Neuronal stem cell (in vitro differentiated cells): ENCODE measurements around the gene HELLS.
"Not testable (repeated sequence)": the region's sequence is repeated elsewhere in the genome, so short reads cannot be mapped to it uniquely, and the experiment has no call there.

ENCODE experiments used
- DNase-seq: peaks from one replicate; pipeline ENCODE4 v3.0.0-alpha.2; 2013; ENCODE audit warnings: low spot score
- H2AFZ ChIP-seq: one replicate; pipeline ENCODE4 v1.6.1; 2013; ENCODE audit warnings: mild to moderate bottlenecking, low read length, inconsistent platforms
- H2AK5ac ChIP-seq: 2 replicates; pipeline ENCODE4 v1.6.1; 2013; ENCODE audit warnings: low read depth, mild to moderate bottlenecking, inconsistent platforms, low read length, moderate library complexity, mixed read lengths
- H2BK120ac ChIP-seq: 2 replicates; pipeline ENCODE4 v1.6.1; 2013; ENCODE audit warnings: low read depth, mild to moderate bottlenecking, inconsistent platforms, low read length, moderate library complexity, mixed read lengths
- H2BK12ac ChIP-seq: one replicate; pipeline ENCODE4 v1.6.1; 2013; ENCODE audit warnings: low read length, inconsistent platforms
- H2BK15ac ChIP-seq: 2 replicates; pipeline ENCODE4 v1.6.1; 2013; ENCODE audit warnings: mild to moderate bottlenecking, low read length, inconsistent platforms, mixed read lengths
- H2BK5ac ChIP-seq: one replicate; pipeline ENCODE4 v1.6.1; 2013; ENCODE audit warnings: inconsistent platforms, mild to moderate bottlenecking, low read length, moderate library complexity
- H3K14ac ChIP-seq: one replicate; pipeline ENCODE4 v1.6.1; 2013; ENCODE audit warnings: low read length, inconsistent platforms
- H3K18ac ChIP-seq: 2 replicates; pipeline ENCODE4 v1.6.1; 2013; ENCODE audit warnings: low read length, inconsistent platforms
- H3K23ac ChIP-seq: 2 replicates; pipeline ENCODE4 v1.6.1; 2013; ENCODE audit warnings: low read depth, mild to moderate bottlenecking, mixed read lengths, low read length, inconsistent platforms; ENCODE audit not compliant: poor library complexity
- H3K27ac ChIP-seq: replicated peaks from 3 replicates; pipeline ENCODE4 v1.5.1; 2013; ENCODE audit warnings: low read length, inconsistent platforms
- H3K27me3 ChIP-seq, 3 experiments: 2 replicates each; pipeline ENCODE4 v1.6.1; 2013; ENCODE audit warnings: low read length in 3 of 3, mild to moderate bottlenecking in 2 of 3, inconsistent platforms in 1 of 3, low read depth in 1 of 3, mixed read lengths in 1 of 3, moderate library complexity in 1 of 3; ENCODE audit not compliant: control insufficient read depth in 3 of 3, insufficient read depth in 3 of 3
- H3K36me3 ChIP-seq, 2 donors: replicated peaks in 1 of 2; 2 replicates each; pipeline ENCODE4 v1.6.1; 2013; ENCODE audit warnings: low read length in 2 of 2; ENCODE audit not compliant: control insufficient read depth in 2 of 2, insufficient read depth in 2 of 2
- H3K4ac ChIP-seq: 2 replicates; pipeline ENCODE4 v1.6.1; 2013; ENCODE audit warnings: inconsistent platforms, mild to moderate bottlenecking, low read length, moderate library complexity
- H3K4me1 ChIP-seq, 2 donors: 1 replicate in 1 of 2; 2 replicates in 1 of 2; pipeline ENCODE4 v1.6.1; 2013; ENCODE audit warnings: low read length in 2 of 2, low read depth in 1 of 2; ENCODE audit not compliant: control insufficient read depth in 2 of 2, insufficient read depth in 1 of 2
- H3K4me2 ChIP-seq: one replicate; pipeline ENCODE4 v1.6.1; 2013; ENCODE audit warnings: mild to moderate bottlenecking, low read length, inconsistent platforms; ENCODE audit not compliant: insufficient read depth, poor library complexity, severe bottlenecking
- H3K4me3 ChIP-seq, 2 donors: 2 replicates each; pipeline ENCODE4 v1.5.1; 2013; ENCODE audit warnings: low read length in 2 of 2, mild to moderate bottlenecking in 2 of 2, inconsistent platforms in 1 of 2, moderate library complexity in 1 of 2
- H3K79me1 ChIP-seq: one replicate; pipeline ENCODE4 v1.6.1; 2013; ENCODE audit warnings: low read depth, mild to moderate bottlenecking, inconsistent platforms, low read length, moderate library complexity
- H3K9ac ChIP-seq: one replicate; pipeline ENCODE4 v1.6.1; 2013; ENCODE audit warnings: mild to moderate bottlenecking, low read depth, low read length, inconsistent platforms; ENCODE audit not compliant: poor library complexity
- H3K9me3 ChIP-seq, 2 donors: replicated peaks in 1 of 2; 2 replicates each; pipeline versions ENCODE3 to v1.6.1; 2013; ENCODE audit warnings: low read length in 2 of 2, mild to moderate bottlenecking in 2 of 2, inconsistent platforms in 1 of 2, low read depth in 1 of 2, mixed read lengths in 1 of 2, moderate library complexity in 1 of 2; ENCODE audit not compliant: control insufficient read depth in 2 of 2, insufficient read depth in 1 of 2
- H4K8ac ChIP-seq: one replicate; pipeline ENCODE4 v1.6.1; 2013; ENCODE audit warnings: low read depth, mild to moderate bottlenecking, inconsistent platforms, low read length, moderate library complexity
- H4K91ac ChIP-seq: one replicate; pipeline ENCODE4 v1.6.1; 2013; ENCODE audit warnings: low read length, low read depth, mild to moderate bottlenecking, inconsistent platforms; ENCODE audit not compliant: poor library complexity
- WGBS, 2 donors: extraction: QIAGEN DNeasy Blood & Tissue Kit; methylation state at CpG; one replicate each; pipeline ENCODE4 v1.1.7; 2013; ENCODE audit warnings: missing lambda C conversion rate in 2 of 2, mixed read lengths in 1 of 2; ENCODE audit not compliant: insufficient read length in 2 of 2, insufficient replicate concordance in 1 of 2; ENCODE audit errors: extremely low coverage in 2 of 2; 5-methylcytosine and 5-hydroxymethylcytosine counted together

Gene HELLS

DNA sequence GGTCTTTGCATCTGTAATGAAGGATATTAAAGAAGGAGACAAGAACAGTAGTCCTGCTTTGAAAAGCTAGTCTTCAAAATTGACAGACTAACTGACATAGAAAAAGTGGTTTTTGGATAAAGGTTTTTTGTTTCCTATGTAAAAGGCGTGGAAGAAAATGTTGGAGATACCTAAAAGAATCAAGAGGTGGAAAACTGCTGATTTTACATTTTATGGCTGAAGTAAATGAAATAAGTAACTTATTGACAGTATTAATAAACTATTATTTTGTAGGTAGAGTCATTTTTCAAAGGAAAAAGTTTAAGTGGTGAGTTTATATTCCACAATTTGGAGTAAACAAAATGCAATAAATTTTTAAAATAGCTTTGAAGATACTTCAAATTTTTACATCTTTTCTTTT is 12.6 kb upstream of the HELLS start:
- WGBS, 2 donors = 100% methylated on average over 1 of the region's 1 CpG; no CpG with 5 or more reads in 1 of the 2 donors
- Histone ChIP-seq H2BK5ac (no peak overlapping the region), H3K18ac (no peak overlapping the region), H3K27me3 (no peaks in the 10 kb centered on the region), H3K23ac (no peak overlapping the region), H3K27ac (no peak overlapping the region), H3K79me1 (no peaks in the 10 kb centered on the region), H4K8ac (no peak overlapping the region), H3K36me3 (peaks cover 0 to 17% of the 10 kb centered on the region in 2 donors), H3K4me2 (no peak overlapping the region), H3K4ac (no peak overlapping the region), H4K91ac (no peak overlapping the region), H2BK120ac (no peak overlapping the region), H3K9ac (no peak overlapping the region), H2BK15ac (no peak overlapping the region), H3K14ac (no peak overlapping the region), H3K4me3 (no peak overlapping the region), H2AK5ac (no peak overlapping the region), H3K9me3 (no peaks in the 10 kb centered on the region), H3K4me1 (no peaks in the 10 kb centered on the region), H2AFZ (no peak overlapping the region), H2BK12ac (no peak overlapping the region)
- DNase-seq = no peak

DNA sequence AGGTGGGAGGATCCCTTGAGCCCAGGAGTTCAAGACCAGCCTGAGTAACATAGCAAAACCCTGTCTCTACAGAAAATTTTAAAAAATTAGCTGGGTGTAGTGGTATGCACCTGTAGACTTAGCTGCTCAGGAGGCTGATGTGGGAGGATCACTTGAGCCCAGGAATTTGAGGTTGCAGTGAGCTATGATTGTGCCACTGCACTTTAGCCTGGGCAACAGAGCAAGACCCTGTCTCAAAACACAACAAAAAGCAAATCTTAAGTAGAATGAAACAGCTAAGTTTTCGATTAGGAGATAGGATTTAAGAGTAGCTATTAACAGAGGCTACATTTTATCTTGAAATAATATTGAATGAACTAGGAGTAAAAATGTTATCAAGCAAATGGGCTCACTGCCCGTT is 3.3 kb upstream of the HELLS start:
- H3K14ac ChIP-seq, H4K91ac ChIP-seq, H2BK15ac ChIP-seq, H3K36me3 ChIP-seq, H2AFZ ChIP-seq, H3K4me1 ChIP-seq, H3K79me1 ChIP-seq, H3K18ac ChIP-seq, H3K4me2 ChIP-seq, H3K4me3 ChIP-seq, H3K27ac ChIP-seq, H3K27me3 ChIP-seq, H3K9ac ChIP-seq, H3K23ac ChIP-seq, H2BK12ac ChIP-seq, DNase-seq, H3K4ac ChIP-seq, H2BK120ac ChIP-seq, H4K8ac ChIP-seq, H2BK5ac ChIP-seq, H2AK5ac ChIP-seq, H3K9me3 ChIP-seq: not testable (repeated sequence)
- WGBS, 2 donors = no CpG with 5 or more reads among the region's 2 CpGs

DNA sequence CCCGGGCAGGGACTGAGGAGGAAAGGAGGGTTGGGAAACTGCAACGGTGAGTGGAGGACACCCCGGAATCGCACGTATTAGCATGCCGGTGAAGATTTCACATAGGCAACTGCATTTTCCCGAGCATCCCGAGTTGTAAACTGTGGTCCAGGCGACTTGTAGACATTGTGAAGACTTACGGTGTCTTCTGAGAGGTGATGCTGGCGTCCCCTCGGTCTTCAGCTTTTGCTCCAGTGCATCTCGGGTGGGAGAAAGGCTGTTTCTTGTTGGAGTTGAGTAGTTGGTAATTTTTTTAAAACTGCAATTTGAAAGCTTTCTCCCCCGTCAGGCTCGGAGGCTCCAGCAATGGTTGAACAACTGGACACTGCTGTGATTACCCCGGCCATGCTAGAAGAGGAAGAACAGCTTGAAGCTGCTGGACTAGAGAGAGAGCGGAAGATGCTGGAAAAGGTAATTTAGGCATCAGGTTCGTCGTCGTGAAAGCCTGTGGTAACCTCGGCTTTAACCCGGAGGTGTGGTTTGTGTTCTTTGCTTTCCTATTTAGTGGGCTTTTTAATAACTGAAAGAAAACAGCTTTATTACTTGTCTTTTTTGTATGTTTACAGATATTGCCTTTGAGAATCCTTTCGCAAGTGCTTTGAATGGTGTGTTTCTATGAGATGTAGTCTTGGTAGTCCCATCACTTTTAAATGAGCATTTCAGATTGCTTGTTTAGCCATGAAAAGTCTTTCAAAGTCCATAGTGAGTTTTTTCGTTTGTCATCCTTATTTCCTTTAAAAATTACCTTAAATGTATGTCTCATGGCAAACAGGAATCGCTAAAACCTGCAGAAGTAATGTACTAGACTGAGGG is 687 bp downstream of the HELLS start:
- Histone ChIP-seq H3K27ac (peak overlapping the region; percentile 54), H2AFZ (peak overlapping the region; percentile 90), H3K36me3 (peaks cover 2 to 48% of the 10 kb centered on the region in 2 donors), H3K79me1 (no peaks in the 10 kb centered on the region), H3K23ac (no peak overlapping the region), H3K9me3 (no peaks in the 10 kb centered on the region), H2BK12ac (no peak overlapping the region), H2AK5ac (no peak overlapping the region), H3K27me3 (no peaks in the 10 kb centered on the region), H3K4me1 (peaks cover 0 to 8% of the 10 kb centered on the region in 2 donors), H2BK15ac (no peak overlapping the region), H3K18ac (peak overlapping the region; percentile 96), H3K4me3 (peak overlapping the region; percentile 88), H4K91ac (no peak overlapping the region), H3K4ac (no peak overlapping the region), H2BK5ac (peak overlapping the region; percentile 14), H3K14ac (no peak overlapping the region), H2BK120ac (no peak overlapping the region), H4K8ac (no peak overlapping the region), H3K9ac (peak overlapping the region; percentile 96), H3K4me2 (peak overlapping the region; percentile 50)
- DNase-seq = no peak
- WGBS, 2 donors = no CpG with 5 or more reads among the region's 25 CpGs

DNA sequence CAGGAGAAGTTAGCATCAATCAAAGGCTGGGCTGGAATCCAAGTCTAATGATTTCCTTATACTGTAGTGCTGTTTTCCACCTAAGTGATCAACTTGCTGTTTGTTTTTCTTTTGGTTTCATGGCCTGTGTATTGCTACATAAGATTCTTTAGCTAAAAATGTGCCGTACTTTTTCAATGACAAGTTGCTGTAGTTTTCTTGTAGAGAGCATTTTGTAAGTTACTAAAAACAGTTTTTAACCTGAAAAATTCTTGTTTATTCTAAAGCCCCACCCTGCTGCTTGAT is 1.3 kb downstream of the HELLS start:
- Histone ChIP-seq H4K8ac (no peak overlapping the region), H3K27me3 (no peaks in the 10 kb centered on the region), H3K23ac (no peak overlapping the region), H2BK15ac (no peak overlapping the region), H2BK5ac (no peak overlapping the region), H3K4me3 (peak overlapping the region; percentile 88), H3K18ac (no peak overlapping the region), H3K14ac (no peak overlapping the region), H2BK12ac (no peak overlapping the region), H2AFZ (peak overlapping the region; percentile 90), H2BK120ac (no peak overlapping the region), H3K36me3 (peaks cover 2 to 51% of the 10 kb centered on the region in 2 donors), H3K9me3 (no peaks in the 10 kb centered on the region), H3K4me1 (peaks cover 0 to 8% of the 10 kb centered on the region in 2 donors), H3K4ac (no peak overlapping the region), H4K91ac (no peak overlapping the region), H3K27ac (no peak overlapping the region), H3K4me2 (peak overlapping the region; percentile 11), H2AK5ac (no peak overlapping the region), H3K79me1 (no peaks in the 10 kb centered on the region), H3K9ac (no peak overlapping the region)
- DNase-seq = no peak
- WGBS, 2 donors = no CpG with 5 or more reads among the region's 1 CpG
